Activated T-cell treated with anti-CD3 and anti-CD28 coated beads, Interleukin-2, amount 50 U/mL, for 48 hours (primary cell): Measurements from ENCODE around the gene EFCAB6.

Experiments
- DNase-seq, 2 experiments: peaks; one replicate each; pipeline ENCODE4 v3.0.0-alpha.2; 2020

EFCAB6 gene

DNA sequence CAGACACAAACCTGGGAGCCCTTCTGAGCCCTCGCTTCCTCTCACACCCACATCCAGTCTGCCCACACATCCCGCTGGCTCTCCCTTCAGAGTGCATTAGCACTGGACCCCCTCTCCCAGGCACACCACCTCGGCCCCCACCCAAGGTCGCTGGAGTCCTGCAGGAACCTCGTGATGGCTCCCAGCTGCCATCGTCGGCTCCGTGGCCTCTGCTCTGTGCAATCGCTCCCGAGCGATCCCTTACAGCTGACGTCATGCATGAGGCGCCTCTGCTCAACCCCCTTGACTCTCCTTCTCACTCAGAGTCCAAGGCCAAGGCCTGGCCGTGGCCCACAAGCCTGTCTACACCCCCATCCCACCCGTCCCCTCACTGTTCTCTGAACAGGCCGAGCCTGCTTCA lies 183.9 kb downstream of the EFCAB6 start:
- no peak for DNase-seq

DNA sequence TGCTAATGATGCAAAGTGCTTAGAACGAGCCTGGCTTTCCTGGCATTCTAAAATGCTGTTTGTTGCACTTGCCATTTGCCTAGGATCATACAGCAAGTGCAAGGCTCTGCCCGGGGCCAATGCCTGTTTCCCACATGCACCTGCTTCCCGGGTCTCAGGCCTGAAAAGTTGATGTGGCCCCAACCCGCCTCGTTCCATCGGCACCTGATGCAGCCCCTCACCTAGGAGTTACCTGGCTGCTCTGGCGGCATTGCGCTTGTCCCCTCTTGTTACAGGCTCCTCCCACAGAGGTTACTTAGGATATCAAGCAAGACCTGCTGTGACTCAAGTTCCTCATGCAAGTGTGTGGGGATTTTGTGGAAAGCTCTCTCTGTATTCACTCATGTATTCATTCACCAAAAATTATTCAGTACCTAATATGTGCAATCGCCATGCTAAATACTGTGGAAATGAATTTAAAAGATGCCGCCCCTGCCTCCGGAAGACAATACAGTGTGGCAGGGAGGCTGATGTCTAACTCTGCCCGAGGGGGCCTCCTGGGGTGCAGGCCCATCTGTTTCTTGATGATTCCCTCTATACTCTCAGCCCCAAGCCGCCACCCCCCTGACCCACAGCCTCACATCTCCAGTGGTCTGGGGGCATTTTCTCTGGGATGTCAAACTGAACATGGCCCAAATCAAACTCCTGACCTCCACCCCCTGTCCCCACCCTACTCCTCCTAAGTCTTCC lies 184.5 kb downstream of the EFCAB6 start:
- DNase-seq: no peak

DNA sequence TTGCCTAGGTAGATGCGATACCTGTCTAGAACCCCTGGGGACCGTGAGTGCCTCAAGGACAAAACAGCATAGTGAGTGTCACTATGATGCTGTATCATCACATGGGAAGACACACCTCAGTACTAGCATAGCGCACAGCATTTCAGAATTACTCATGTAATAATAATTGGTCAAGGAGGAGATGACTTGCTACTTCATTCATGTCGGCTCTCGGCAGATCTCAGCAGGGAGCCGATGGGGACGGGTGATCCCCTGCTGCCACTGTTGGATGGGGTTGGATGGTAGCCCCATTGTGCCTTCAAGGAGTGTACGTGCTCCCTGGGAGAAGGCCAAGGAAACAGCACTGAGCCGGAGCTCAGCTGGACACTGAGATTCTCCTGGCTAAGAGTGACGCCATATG lies 186.9 kb downstream of the EFCAB6 start:
- DNase-seq: no peak

DNA sequence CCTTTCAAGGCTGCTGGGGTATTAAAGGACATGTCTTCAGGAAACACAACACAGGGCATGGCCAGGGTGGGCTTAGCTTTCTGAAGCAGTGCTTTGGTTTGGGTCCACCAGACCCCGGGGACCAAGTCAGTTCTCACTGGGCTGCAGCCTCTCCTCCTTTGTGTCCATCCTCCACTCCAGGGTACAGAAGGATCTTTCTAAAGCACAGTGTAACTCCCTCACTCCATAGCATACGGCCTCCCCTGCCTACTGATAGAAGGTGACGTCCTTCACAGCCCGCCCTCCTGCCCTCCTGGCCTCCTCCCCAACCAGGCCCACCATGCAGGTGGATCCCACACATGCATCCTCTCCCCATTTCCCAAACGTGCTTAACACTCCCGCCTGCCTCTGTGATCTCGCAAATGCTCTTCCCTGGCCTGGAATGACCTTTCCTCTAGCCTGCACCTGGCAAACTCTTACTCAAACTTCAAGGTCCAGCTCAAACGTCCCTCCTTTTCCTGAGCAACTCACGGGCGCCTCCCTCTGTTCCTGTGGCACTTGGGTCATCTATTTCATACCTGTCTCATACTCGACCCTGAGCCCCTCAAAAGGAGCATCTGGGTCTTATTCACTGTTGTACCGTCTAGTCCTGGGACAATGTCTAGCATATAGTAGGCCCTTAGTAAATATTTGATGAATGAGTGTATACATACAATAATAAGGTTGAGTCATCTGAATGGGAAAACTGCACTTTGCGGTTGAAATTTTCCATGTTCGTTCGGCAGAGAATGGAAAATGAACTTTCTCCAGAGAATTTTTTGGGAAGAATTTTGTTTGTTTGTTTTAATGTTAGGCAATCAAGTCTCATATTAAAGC lies 187.7 kb downstream of the EFCAB6 start:
- no peak for DNase-seq

DNA sequence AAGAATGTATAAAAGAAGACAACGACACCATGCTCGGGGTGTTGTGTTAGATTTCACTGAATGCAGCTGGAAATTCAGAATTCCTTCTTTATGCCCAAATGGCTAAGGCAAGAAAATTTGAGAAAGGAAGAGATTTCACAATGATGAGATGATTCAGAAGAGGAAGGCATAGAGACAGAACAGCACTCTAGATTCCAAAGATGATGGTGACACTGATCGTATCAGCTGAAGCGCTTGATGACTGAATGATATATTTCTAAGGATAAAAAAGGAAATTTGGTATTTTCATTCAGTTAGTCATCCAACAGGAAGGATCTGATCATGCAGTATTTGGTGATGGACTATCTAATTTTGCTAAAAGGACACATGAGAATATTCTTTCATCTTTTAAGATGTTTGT lies 189.2 kb downstream of the EFCAB6 start:
- no peak for DNase-seq

DNA sequence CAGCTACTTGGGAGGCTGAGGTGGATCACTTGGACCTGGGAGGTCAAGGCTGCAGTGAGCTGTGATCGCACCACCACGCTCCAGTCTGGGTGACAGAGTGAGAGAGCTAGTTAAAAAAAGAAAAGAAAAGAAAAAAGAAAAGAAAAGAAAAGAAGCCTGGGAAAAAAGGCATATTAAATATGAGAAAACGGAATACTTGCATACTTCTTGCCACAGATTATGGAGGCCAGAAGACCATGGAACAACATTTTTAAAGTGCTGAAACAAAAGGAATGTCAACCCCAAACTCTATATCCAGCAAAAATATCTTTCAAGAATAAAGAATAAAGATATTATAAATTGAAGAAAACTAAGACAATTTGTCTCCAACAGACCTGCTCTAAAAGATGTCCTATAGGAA lies 191.9 kb downstream of the EFCAB6 start:
- no peak for DNase-seq

DNA sequence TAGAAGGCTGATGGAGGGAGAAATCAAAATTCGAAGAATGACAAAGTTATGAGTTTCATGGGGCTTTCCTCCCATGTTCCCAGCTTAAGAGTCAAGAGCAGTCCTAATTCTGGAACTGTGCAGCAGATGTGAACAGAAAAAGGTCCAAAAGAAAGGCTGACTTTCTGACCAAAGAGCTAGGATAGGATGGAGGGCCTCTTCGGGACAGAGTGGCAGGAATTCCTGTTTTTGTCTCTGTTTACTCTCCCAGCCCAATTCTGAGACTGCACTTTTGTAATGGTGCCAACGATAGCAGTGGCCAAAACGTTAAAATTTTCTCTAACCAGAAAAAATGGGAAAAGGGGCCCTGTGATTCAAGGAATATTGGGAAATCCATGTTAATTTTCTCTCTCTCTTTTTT lies 193.6 kb downstream of the EFCAB6 start:
- DNase-seq: no peak

DNA sequence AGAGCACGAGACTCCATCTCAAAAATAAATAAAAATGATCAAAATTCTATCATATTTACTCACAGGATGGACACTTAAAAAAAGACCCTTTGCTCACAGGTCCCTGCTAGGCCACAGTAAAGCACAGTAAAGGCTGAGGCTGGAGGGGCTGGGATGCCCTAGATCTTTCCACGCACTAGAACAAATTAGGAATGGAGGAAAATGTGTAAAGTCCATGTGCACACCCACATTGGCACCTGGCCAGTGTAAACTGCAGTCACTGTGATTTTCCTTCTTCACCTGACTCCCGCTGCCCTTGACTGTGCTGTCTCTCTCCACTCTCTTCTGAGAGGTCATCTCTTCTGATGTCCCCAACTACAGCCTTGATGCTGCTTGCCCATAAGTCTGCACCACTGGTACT lies 195.5 kb downstream of the EFCAB6 start:
- DNase-seq: no peak

DNA sequence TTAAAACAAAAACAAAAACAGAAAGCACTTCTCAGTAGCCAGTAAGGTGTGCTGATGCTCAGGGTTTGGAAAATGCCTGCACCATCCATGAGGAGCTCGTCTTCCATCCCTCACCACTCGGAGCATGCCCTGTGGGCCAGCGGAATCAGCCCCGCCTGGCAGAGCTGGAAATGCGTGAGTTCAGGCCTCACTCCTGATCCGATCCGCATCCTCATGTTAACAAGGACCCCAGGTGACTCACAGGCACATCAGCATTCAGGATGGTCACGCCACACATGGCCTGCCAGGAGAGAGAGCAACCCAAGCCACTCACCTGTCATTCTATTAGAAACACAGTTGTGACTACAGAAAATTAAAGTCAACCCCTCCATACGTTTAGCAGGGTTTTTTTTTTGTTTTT lies 211.8 kb downstream of the EFCAB6 start:
- no peak for DNase-seq

DNA sequence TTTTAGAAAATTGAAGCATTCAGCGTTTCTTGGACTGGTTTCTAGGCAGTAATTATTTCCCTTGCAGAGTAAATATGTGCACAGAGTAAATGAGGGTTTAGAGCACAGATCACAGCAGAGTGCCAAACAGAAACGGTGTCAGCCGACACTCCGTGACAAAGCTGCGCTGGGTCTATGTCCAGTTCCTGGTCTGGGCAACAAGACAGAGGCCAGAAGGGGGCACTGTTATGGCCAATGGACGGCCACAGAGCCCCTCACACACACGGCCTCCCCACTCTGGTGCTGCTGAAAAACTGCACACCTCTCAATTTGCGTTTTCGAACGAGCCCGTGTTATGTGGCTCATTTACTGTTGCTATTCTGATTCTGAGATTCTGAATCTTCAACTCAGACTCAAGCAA lies 219.6 kb downstream of the EFCAB6 start:
- no peak for DNase-seq

DNA sequence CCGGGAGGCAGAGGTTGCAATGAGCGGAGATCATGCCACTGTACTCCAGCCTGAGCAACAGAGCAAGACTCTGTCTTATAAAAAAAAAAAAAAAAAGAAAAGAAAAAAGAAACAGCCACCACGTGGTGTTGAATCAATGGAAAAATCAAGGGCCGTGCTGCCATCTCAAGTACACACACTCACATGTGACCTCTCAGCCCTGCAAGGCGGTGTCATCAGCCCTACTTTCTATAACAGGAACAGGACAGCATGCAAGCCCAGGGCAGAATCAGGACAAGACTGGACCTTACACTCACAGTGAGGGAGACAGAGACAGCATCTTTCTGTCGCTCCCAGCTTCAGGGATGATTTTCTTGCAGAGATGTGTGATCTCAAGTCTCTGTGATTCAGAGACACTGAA lies 220.7 kb downstream of the EFCAB6 start:
- DNase-seq: no peak

DNA sequence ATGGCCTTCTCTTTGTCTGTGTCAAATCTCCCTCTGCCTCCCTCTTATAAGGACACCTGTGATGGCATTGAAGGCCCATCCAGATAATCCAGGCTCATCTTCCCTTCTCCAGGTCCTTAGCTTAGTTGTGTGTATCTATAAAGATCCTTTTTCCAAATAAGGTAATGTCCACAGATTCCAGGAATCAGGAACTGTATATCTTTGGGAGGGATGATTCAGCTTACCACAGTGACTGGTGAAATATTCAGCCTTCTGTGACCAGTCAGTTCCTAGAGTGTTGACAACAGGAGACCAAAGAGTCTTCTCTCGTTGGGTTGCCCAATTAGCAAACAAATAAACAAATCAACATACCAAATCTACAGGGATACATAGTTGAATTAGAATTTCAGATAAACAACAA lies 224.5 kb downstream of the EFCAB6 start:
- no peak for DNase-seq

DNA sequence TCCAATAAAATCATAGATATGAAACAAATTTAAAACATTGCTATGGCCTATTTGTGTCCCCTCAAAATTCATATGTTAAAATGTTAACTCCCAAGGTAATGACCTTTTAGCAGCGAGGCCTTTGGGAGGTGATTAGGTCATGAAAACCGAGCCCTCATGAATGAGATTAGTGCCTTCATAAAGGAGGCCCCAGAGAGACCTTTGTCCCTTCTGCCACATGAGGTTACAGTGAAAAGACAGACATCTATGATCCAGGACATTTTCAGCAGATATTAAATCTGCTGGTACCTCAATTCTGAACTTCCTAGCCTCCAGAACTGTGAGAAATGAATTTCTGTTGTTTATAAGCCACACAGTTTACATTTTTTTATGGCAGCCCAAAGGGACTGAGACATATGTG lies 228.6 kb downstream of the EFCAB6 start:
- DNase-seq: no peak

DNA sequence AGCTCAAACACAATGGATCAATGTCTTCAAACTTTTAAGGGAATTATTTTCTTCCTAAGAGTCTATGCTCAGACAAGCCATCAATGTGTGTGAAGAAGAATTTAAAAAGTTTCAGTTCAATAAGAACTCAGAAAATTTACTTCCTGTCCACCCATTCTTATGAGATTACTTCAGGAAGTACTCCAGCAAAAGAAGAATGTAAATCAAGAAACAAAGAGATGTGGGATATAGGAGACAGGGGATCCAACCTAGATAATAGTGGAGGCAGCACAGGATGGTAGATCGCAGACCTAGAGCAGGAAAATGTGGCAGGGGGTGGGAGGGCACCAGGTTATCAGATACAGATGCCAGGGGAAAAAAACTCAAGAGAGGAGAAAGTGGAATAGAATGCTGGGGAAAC lies 229.7 kb downstream of the EFCAB6 start:
- DNase-seq: no peak

DNA sequence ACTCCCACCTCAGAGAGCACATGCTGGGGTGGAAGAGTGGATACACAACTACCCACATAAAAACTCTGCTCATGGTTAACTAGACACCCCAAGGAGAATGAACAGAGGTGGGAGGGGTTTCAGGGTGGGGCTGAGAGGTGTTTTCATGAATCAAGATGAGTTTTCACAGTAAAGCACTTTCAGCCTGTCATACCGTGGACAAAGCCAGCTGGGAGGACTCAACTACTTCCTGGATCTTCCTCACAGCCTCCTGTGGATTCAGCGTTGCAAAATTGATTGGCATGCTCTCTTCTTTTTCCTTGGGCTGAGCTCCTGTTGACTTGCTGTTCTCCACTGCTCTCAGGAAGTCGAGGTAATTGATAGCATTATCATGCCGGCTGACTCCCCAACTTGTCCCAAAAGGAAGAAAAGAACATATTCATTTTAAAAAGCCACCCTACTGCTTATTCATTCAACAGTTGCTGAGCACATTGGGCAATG lies 231.8 kb downstream of the EFCAB6 start:
- no peak for DNase-seq

DNA sequence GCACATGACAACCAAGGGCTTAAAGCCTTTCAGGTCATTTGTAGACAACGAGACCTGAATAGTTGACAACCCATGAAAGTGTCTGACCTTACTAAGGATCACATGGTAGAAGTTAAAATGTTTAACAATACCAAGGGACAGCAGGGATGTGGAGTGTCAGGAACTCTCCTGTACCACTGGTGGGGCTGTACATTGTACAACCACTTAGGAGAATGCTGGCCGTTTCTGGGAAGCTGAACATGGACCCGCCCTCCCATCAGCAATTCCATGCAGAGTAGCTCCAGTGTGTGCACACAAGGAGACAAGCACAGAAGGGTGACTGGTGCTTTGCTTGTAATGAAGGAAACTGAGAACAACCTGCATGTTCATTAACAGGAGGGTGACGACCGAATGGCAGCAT lies 237.4 kb downstream of the EFCAB6 start:
- no peak for DNase-seq

DNA sequence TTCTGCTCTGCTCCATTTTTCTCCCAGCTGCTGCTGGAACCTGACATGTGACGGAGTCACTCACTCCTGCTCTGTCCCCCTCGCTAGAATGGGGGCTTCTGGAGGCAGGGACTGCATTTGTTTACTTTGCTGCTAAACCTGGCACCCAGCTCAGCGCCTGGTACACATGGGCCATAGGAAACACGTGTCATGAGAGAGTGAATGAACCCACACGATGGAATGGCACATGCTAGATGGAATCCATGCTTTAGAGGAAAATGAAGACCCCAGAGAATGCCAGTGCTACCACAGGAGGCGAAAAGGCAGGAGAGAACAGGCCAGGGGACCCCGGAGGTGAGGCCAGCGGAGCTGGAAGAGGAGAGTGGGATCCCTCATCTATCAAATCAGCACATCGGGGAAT lies 239.4 kb downstream of the EFCAB6 start:
- no peak for DNase-seq

DNA sequence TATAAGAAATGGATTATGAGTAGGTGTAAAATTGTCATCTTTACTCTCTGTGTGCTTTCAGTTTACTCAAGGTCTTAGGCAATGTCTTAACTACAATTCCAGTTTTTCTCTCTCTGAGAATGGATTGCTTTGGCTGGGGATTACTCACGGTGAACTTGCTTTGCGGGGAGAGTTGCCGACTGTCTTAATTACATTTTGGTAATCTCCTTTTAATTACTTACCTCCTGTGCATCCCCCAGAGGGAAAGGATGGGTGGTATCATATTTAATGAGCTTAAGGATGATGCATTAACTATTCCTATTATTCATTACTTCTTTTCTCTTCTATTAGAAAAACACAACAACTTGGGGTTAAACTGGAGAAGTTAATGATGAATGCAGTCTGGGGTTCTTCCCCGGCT lies 240.9 kb downstream of the EFCAB6 start:
- DNase-seq: no peak

DNA sequence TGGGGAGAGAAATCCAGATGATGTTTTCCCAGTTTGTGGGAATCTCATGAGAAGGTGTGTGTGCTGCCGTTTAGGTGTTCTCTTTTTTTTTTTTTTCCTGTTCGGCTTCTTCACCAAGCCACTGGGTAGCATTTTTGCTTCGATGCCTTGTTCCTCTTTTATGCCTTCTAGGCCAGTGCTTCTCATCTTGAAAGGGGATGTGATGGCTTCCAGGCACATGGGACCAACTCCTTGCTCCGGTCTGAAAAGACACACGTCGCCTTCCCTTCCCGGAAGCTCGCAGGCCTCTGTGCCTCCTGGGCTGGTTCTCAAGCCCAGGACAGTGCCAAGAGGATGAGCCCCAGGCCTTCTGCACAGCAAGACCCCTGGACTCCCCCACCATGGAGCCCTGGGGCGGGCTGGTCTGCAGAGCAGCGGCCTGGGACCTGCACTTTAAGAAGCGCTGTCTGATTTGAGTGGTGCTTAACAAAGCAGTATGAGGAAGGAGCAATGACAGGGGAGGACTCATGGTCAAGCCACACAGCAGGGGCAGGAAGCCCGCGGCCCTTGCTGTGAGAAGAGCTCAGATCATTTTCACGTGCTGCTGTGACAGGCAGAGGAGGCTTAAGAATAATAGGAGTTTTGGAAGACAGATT lies 241.5 kb downstream of the EFCAB6 start:
- no peak for DNase-seq

DNA sequence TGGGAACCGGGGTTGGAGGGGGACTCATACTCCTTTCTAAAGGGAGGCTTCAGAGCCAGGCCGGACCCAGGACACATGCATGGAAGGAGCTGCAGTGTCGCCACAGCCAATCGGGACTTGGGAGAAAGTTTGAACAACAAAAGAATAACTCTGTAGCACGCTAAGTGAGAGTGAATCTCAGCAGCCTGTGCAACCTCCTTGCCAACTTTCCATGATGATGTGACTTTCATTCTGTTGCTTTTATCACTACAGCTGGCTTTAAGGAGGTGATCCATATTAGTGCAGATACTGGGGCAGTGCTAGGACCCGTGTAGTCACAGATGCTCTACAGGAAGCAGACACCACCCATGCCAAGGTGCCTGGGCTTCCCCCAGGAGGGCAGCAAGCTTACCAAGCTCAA lies 243.0 kb downstream of the EFCAB6 start:
- DNase-seq: no peak

DNA sequence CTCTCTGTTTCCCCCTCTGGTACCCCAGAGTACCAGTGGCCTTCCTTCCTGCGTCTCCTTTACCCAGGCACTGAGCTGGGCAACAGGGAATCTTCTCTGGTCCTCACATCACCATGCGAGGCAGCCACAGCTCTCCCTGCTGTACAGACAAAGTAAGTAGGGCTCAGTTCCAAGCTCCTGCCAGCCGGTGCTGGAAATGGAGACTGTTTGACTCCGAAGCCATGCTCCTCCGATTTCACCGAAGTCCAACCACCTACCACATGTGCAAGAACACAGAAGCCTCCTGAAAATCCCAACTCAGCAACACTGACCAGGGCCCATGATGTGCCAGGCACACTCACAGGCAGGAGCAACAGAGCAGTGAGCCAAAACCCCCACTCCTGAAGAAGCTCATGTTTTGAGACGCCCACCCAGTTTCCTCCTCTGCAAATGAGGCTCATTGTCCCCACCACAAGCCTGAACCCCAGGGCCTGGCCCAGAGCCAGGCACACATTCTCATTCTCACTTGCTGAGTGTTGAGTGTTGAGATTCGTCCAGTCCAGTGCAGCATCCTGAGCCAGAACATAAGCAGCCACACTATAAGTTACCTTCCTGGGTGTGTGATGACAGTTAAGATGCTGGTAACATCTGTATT lies 244.3 kb downstream of the EFCAB6 start:
- DNase-seq: no peak

DNA sequence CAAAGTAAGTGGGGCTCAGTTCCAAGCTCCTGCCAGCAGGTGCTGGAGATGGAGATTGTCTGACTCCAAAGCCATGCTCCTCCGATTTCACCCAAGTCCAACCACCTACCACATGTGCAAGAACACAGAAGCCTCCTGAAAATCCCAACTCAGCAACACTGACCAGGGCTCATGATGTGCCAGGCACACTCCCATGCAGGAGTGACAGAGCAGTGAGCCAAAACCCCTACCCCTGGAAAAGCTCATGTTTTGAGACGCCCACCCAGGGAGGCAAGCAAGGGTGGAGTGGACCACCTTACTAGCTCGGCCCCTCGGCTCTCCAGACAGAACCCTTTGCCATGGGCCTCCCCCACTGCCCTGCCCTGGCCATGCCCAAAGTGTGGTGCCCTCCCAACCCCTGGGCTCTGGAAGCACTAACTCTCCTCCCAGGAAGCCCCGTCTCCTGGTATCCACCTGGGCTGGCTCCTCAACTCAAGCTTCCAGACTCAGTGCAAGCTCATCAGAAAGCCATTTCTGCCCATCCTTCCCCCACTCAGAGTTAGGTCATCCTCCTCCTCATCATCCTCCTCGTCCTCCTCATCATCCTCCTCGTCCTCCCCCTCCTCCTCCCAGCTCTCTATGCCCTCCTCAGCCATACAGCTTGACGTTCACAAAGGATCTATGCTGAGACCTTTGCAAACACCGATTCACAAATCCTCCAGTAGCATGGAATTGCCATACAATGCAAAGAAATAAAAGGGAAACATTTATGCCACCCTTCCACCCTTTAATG lies 245.4 kb downstream of the EFCAB6 start:
- DNase-seq: no peak

DNA sequence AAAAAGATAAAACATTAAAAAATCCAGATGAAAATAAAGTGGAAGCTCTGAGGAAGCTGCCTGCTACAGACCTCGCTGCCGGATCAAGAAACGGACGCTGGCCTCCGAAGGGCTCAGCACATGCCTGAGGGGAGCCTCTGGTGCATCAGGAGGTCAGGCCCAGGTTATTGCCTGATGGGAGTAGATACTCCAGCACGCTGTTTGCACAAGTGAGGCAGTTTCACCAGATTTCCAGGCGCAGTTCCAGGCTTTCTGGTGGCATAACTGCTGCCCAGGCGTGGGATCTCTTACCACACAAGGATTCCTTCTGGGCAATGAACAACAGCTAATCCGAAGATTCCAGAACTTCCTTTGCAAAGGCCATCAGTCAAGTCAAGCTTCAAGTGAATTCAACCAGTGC lies 246.1 kb downstream of the EFCAB6 start:
- no peak for DNase-seq
